ENCODE measurements around the gene MCRIP1. TPM values are rescaled to one million over a fixed set of nuclear protein-coding genes. Genes with fewer than 3 reads are reported as not detected.
"Not testable (repeated sequence)": the region's sequence is repeated elsewhere in the genome, so short reads cannot be mapped to it uniquely, and the experiment has no call there.

The MCRIP1 gene
- total and polyA plus RNA-seq, 4 donors = 16.6 to 42.0 (median 26.2) TPM

DNA sequence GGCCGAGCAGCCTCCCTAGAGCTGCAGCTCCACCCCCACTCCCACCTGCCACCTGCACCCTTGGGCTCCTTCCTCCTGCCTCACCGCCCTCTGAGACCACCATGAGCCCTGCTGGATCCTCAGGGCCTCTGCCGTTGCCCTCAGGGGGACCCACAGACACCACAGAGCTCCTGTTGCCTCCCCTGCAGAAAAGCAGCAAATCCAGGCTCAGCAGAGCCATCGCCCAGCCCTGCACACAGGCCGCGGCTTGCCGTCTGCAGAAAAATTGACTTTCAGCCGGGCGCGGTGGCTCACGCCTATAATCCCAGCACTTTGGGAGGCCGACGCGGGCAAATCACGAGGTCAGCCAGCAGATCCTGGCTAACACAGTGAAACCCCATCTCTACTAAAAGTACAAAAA lies 8.8 kb upstream of the MCRIP1 start:
- TF ChIP-seq SP1 (IDR thresholded peaks at IDR 0.05) (no peak), FOXA1 (IDR thresholded peaks at IDR 0.05) (no peak), EGR1 (IDR thresholded peaks at IDR 0.05; ENCODE audit: low read depth in 2 of 2) (no peak), ATF3 (IDR thresholded peaks at IDR 0.05) (no peak), TAF1 (conservative IDR thresholded peaks at IDR 0.05) (no peak), FOXA2 (IDR thresholded peaks at IDR 0.05) (no peak), GABPA (IDR thresholded peaks at IDR 0.05 in 1 of 2, conservative IDR thresholded peaks at IDR 0.05 in 1 of 2) (no peak)
- H3K4me1 ChIP-seq (ENCODE audit: control insufficient read depth in 4 of 4, insufficient read depth in 4 of 4, low read length in 3 of 4) = peaks cover 0 to 29% (median 19%) of the 10 kb centered on the region in 4 donors
- peaks cover 25 to 41% (median 30%) of the 10 kb centered on the region in 4 donors for H3K36me3 ChIP-seq (ENCODE audit: control insufficient read depth in 4 of 4, insufficient read depth in 3 of 4, low read depth in 1 of 4, low read length in 3 of 4)
- no peaks in the 10 kb centered on the region for H3K27me3 ChIP-seq (ENCODE audit: control insufficient read depth in 4 of 4, insufficient read depth in 4 of 4, low read length in 3 of 4)
- H3K27ac ChIP-seq (ENCODE audit: low read depth in 1 of 2, low read length in 2 of 2) = no peak overlapping the region
- WGBS = 76% methylated on average over 15 of the region's 15 CpGs
- H3K4me3 ChIP-seq (ENCODE audit: low read depth in 1 of 3, low read length in 3 of 3) = no peak overlapping the region
- H3K9me3 ChIP-seq (ENCODE audit: control insufficient read depth in 4 of 4, low read length in 3 of 4) = no peaks in the 10 kb centered on the region
- DNase-seq (ENCODE audit: low spot score) = no peak
- no peak overlapping the region for H3K9ac ChIP-seq (ENCODE audit: low read depth in 1 of 2, low read length in 2 of 2)

- Histone ChIP-seq H3K9me3 (ENCODE audit: control insufficient read depth in 4 of 4, low read length in 3 of 4) (no peaks in the 10 kb centered on the region), H3K9ac (ENCODE audit: low read depth in 1 of 2, low read length in 2 of 2) (no peak overlapping the region), H3K4me3 (ENCODE audit: low read depth in 1 of 3, low read length in 3 of 3) (no peak overlapping the region), H3K36me3 (ENCODE audit: control insufficient read depth in 4 of 4, insufficient read depth in 3 of 4, low read depth in 1 of 4, low read length in 3 of 4) (peaks cover 17 to 33% (median 24%) of the 10 kb centered on the region in 4 donors), H3K27me3 (ENCODE audit: control insufficient read depth in 4 of 4, insufficient read depth in 4 of 4, low read length in 3 of 4) (no peaks in the 10 kb centered on the region), H3K4me1 (ENCODE audit: control insufficient read depth in 4 of 4, insufficient read depth in 4 of 4, low read length in 3 of 4) (peaks cover 0 to 29% (median 19%) of the 10 kb centered on the region in 4 donors), H3K27ac (ENCODE audit: low read depth in 1 of 2, low read length in 2 of 2) (peak overlapping the region; percentile 8 to 30)
- 67% methylated on average over 40 of the region's 40 CpGs for WGBS
- TF ChIP-seq ATF3 (IDR thresholded peaks at IDR 0.05) = no peak
- TF ChIP-seq, protein P1, sequence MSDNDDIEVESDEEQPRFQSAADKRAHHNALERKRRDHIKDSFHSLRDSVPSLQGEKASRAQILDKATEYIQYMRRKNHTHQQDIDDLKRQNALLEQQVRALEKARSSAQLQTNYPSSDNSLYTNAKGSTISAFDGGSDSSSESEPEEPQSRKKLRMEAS (IDR thresholded peaks at IDR 0.05) = no peak
- TF ChIP-seq RAD21 (IDR thresholded peaks at IDR 0.05) = no peak
- no peak for TF ChIP-seq FOXA2 (IDR thresholded peaks at IDR 0.05)
- no peak for TF ChIP-seq SP1 (IDR thresholded peaks at IDR 0.05)
- no peak for TF ChIP-seq HNF4A (conservative IDR thresholded peaks at IDR 0.05)
- TF ChIP-seq FOXA1 (IDR thresholded peaks at IDR 0.05) = no peak
- TF ChIP-seq HNF4G (IDR thresholded peaks at IDR 0.05) = no peak
- TF ChIP-seq EGR1 (IDR thresholded peaks at IDR 0.05; ENCODE audit: low read depth in 2 of 2) = no peak
- TF ChIP-seq CTCF (IDR thresholded peaks at IDR 0.05; ENCODE audit: low read depth, low read length, missing input control) = no peak
- TF ChIP-seq, protein P2, sequence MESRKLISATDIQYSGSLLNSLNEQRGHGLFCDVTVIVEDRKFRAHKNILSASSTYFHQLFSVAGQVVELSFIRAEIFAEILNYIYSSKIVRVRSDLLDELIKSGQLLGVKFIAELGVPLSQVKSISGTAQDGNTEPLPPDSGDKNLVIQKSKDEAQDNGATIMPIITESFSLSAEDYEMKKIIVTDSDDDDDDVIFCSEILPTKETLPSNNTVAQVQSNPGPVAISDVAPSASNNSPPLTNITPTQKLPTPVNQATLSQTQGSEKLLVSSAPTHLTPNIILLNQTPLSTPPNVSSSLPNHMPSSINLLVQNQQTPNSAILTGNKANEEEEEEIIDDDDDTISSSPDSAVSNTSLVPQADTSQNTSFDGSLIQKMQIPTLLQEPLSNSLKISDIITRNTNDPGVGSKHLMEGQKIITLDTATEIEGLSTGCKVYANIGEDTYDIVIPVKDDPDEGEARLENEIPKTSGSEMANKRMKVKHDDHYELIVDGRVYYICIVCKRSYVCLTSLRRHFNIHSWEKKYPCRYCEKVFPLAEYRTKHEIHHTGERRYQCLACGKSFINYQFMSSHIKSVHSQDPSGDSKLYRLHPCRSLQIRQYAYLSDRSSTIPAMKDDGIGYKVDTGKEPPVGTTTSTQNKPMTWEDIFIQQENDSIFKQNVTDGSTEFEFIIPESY (IDR thresholded peaks at IDR 0.05) = no peak
- no peak for TF ChIP-seq YY1 (IDR thresholded peaks at IDR 0.05)
- no peak for TF ChIP-seq GABPA (IDR thresholded peaks at IDR 0.05 in 1 of 2, conservative IDR thresholded peaks at IDR 0.05 in 1 of 2)
- TF ChIP-seq JUND (IDR thresholded peaks at IDR 0.05) = no peak
- no peak for TF ChIP-seq TAF1 (conservative IDR thresholded peaks at IDR 0.05)
- TF ChIP-seq REST (IDR thresholded peaks at IDR 0.05) = no peak
- no peak for TF ChIP-seq NR2F2 (IDR thresholded peaks at IDR 0.05)
- no peak for TF ChIP-seq RXRA (IDR thresholded peaks at IDR 0.05)
- DNase-seq (ENCODE audit: low spot score) = no peak
These were observed 8.0 kb upstream of the MCRIP1 start for GRCh38 chr17:81840826-81841778.

- H3K9me3 ChIP-seq (ENCODE audit: control insufficient read depth in 4 of 4, low read length in 3 of 4); H3K27ac ChIP-seq (ENCODE audit: low read depth in 1 of 2, low read length in 2 of 2); DNase-seq (ENCODE audit: low spot score); H3K27me3 ChIP-seq (ENCODE audit: control insufficient read depth in 4 of 4, insufficient read depth in 4 of 4, low read length in 3 of 4); H3K9ac ChIP-seq (ENCODE audit: low read depth in 1 of 2, low read length in 2 of 2); H3K4me3 ChIP-seq (ENCODE audit: low read depth in 1 of 3, low read length in 3 of 3): not testable (repeated sequence)
- H3K4me1 ChIP-seq (ENCODE audit: control insufficient read depth in 4 of 4, insufficient read depth in 4 of 4, low read length in 3 of 4) = peaks cover 0 to 31% (median 22%) of the 10 kb centered on the region in 4 donors
- 97% methylated on average over 5 of the region's 5 CpGs for whole genome bisulfite sequencing
- H3K36me3 ChIP-seq (ENCODE audit: control insufficient read depth in 4 of 4, insufficient read depth in 3 of 4, low read depth in 1 of 4, low read length in 3 of 4) = peaks cover 7 to 23% (median 16%) of the 10 kb centered on the region in 4 donors
These were observed 7.0 kb upstream of the MCRIP1 start for GRCh38 chr17:81840059-81840458.

All from liver (tissue), 9 donors.